ENCODE data around the gene STARD5.

DNA sequence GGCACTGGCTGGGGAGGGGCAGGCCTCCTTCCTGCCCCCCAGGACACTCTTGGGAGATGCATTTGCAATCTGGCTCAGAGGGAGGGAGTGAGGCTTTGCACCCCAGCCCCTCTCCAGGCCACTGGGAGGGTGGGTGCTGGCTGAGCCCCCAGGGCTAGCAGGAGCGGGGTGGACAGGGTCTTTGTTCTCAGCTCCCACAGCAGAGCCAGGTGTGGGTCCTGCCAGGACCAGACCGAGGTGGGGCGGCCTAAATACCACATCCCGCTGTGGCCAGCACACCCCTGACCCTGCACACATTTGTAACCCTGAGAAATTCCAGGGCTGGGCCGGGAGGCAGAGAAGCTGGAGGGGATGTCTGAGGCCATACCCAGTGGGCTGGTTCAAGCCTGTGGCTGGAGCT lies 41.0 kb downstream of the STARD5 start:
- TF ChIP-seq, protein P1, sequence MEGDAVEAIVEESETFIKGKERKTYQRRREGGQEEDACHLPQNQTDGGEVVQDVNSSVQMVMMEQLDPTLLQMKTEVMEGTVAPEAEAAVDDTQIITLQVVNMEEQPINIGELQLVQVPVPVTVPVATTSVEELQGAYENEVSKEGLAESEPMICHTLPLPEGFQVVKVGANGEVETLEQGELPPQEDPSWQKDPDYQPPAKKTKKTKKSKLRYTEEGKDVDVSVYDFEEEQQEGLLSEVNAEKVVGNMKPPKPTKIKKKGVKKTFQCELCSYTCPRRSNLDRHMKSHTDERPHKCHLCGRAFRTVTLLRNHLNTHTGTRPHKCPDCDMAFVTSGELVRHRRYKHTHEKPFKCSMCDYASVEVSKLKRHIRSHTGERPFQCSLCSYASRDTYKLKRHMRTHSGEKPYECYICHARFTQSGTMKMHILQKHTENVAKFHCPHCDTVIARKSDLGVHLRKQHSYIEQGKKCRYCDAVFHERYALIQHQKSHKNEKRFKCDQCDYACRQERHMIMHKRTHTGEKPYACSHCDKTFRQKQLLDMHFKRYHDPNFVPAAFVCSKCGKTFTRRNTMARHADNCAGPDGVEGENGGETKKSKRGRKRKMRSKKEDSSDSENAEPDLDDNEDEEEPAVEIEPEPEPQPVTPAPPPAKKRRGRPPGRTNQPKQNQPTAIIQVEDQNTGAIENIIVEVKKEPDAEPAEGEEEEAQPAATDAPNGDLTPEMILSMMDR (IDR thresholded peaks at IDR 0.05): no peak
- no peak for TF ChIP-seq POLR2A (IDR thresholded peaks at IDR 0.05)
